Testis (tissue), 2 donors: Measurements from ENCODE around the gene TFPI2.

Experiments
- CTCF ChIP-seq, 3 experiments: fragments of 450-650 bp in 2 of 3; fragments of 200-600 bp in 1 of 3; sonication (generic) in 1 of 3; IDR thresholded peaks; one replicate each; pipeline ENCODE4 v1.5.1; 2016 to 2019; ENCODE audit warnings: antibody characterized with exemption in 3 of 3, mild to moderate bottlenecking in 2 of 3, moderate library complexity in 1 of 3
- POLR2A ChIP-seq: fragments of 450-650 bp; IDR thresholded peaks from one replicate; pipeline ENCODE4 v1.6.1; 2017; ENCODE audit warnings: antibody characterized with exemption, mild to moderate bottlenecking, moderate library complexity

GRCh38 chr7:93877742-93878141 lies 12.8 kb downstream of the TFPI2 start:
- no peak for TF ChIP-seq CTCF (IDR thresholded peaks at IDR 0.05)
- no peak for TF ChIP-seq POLR2A
